Gastrocnemius medialis (tissue), 4 donors: ENCODE results near the gene MSTO1.

Source experiments
- POLR2A ChIP-seq, 2 donors: fragments of 450-650 bp; IDR thresholded peaks; one replicate each; pipeline ENCODE4 v1.6.1; 2017; ENCODE audit warnings: antibody characterized with exemption in 2 of 2, mild to moderate bottlenecking in 2 of 2, moderate library complexity in 2 of 2
- TF ChIP-seq, protein P1 (sequence below), 5 experiments: fragments of 450-650 bp in 3 of 5; fragments of 200-600 bp in 2 of 5; sonication (generic) in 2 of 5; IDR thresholded peaks in 4 of 5; conservative IDR thresholded peaks in 1 of 5; 1 replicate in 4 of 5; 2 replicates in 1 of 5; pipeline ENCODE4 v1.5.1; 2016 to 2019; ENCODE audit warnings: antibody characterized with exemption in 5 of 5, mild to moderate bottlenecking in 3 of 5, moderate library complexity in 3 of 5

DNA sequence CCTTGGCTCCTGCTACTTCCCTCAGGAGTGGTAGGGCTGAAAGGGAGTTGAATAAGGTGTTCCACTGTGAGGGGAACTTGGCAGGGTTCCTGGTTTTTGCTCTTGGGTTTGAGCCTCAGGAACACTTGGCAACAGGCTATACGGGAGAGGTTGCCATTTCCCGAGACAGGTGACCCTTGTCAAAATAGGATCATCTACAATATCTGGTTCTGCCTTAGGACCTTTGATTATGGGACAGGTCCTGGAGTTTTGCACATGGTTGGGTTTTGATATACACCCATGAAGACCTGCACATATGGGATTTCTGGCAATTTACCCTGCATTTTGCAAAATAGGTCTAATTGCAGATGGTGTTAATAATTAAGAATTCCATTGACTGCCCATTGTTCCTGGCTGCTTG, 47.4 kb downstream of the MSTO1 start:
- TF ChIP-seq, protein P1, sequence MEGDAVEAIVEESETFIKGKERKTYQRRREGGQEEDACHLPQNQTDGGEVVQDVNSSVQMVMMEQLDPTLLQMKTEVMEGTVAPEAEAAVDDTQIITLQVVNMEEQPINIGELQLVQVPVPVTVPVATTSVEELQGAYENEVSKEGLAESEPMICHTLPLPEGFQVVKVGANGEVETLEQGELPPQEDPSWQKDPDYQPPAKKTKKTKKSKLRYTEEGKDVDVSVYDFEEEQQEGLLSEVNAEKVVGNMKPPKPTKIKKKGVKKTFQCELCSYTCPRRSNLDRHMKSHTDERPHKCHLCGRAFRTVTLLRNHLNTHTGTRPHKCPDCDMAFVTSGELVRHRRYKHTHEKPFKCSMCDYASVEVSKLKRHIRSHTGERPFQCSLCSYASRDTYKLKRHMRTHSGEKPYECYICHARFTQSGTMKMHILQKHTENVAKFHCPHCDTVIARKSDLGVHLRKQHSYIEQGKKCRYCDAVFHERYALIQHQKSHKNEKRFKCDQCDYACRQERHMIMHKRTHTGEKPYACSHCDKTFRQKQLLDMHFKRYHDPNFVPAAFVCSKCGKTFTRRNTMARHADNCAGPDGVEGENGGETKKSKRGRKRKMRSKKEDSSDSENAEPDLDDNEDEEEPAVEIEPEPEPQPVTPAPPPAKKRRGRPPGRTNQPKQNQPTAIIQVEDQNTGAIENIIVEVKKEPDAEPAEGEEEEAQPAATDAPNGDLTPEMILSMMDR (IDR thresholded peaks at IDR 0.05 in 4 of 5, conservative IDR thresholded peaks at IDR 0.05 in 1 of 5) = no peak
- no peak for TF ChIP-seq POLR2A (IDR thresholded peaks at IDR 0.05)
